ENCODE data around the gene RIMBP2.

Gene RIMBP2

DNA sequence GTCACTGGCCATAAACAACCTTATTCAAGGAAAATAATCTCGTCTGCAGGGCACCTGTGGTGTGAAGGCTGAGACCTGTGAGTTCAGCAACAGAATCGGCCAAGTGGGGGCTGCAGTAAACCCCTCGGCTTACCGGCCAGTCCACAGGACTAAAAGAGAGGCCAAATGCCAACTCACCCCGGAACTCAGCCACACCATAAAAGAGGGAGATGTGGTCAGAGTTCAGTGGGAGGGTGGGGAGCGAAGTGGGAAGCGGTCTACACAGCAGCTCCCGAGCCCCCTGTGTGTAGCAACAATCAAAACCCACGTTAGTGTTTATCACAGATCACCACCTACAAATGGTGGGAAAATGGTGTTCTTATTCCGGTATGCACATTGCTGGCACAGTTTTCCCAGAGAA, 225.4 kb downstream of the RIMBP2 start:
- DNase-seq (ENCODE audit: low spot score) (no peak), FAIRE-seq (no peak)

DNA sequence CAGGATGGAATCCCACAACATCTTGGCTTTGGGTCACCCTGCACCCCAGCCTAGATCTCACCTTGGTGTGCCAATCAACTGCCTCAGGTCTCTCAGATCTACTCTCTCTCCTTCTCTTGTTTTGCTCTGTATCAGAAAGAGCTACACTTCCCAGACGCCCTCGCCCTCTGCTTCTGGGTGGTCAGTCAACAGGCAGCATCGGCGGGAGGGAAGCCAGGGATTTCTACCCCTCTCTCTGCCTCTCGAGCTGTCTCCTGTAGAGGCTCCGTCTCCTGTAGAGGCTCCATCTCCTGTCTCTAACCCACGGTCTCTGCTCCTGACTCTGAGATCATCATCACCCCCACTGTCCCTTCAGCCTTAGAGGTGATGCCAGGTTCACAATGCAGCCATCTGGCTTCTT, 226.8 kb downstream of the RIMBP2 start:
- FAIRE-seq (no peak), DNase-seq (ENCODE audit: low spot score) (no peak)

DNA sequence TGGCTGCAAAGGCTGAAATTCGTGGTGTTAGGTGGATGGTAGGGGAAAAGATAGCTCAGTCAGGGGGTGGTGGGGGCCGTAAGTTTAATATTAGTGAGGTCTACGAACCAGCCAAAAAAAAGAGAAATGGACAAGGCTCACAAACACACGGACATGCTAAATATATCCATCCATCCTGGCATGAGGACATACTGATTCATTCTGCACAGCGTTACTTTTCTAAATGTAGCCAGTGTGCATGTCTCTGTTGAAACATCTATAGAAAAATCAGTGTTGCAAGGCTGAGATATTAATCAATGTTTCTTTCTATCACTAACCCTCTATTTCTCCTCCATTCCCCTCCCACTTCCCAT, 227.8 kb downstream of the RIMBP2 start:
- no peak for DNase-seq (ENCODE audit: low spot score)
- no peak for FAIRE-seq

DNA sequence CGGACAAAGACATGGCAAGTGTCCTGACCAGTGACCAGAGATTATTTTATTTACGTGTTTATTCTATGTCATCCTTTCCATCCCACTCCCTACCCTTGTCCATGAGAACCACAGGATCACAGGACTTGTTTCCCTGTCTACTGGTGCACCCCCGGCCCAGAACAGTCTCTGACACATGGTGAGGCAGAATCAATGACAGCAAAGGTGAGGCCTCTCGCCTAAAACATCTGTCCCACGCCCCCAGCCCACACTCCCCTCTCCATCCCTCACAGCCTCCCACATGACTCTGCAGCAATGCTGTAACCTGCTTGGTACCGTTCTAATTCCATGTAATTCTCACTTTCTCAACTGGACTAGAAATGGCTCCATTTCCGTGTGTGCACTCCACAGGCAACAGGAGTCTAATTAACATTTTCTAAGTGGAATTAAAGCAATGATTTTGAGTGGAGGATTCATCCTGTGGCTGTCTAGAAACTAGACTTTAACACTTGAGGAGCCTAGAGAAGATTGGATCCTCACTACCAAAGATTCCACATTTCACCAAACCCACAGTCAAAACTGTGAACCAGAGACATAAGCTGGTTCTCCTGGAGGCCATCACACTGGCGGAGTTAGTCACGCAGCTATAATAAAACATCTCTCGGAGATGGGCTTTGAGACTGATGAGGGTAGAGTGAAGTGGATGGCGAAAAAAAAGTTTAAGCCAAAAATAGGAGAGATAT, 228.3 kb downstream of the RIMBP2 start:
- FAIRE-seq (no peak), DNase-seq (ENCODE audit: low spot score) (no peak)

DNA sequence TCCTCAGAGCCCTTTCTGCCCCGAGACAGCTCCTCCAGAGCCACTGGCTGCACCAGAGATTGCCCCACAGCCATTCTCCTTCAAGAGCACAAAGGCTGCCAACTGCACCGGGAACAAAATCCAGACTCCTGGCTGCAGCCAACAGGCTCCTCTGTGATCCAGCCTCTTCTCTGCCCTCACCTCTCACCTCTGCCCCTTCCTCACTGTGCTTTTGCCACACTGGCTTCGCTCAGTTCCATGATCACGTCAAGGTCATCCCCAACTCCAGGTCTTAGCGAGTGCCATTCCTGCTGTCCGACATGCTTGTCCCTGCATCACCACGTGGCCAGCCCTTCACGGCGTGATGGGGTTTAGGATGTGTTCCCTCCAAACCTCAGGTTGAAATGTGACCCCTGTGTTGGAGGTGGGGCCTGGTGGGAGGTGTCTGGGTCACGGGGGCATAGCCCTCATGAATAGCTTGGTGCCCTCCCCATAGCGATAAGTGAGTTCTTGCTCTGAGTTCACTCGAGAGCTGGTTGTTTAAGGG, 229.1 kb downstream of the RIMBP2 start:
- DNase-seq (ENCODE audit: low spot score) = no peak
- no peak for FAIRE-seq

DNA sequence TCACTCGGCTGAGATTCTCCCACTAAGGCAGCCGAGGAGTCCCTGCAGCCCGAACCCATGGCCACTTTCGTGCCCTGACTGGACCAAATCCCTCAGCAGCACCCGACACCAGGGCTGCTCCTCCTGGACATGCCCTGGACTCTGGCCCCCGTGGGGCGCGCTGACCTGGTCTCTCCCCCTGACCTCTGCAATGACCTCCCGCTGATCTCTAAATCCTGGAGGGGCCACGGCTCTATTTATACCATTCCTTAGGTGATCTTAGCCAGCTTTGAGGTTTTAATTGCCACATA, 230.0 kb downstream of the RIMBP2 start:
- DNase-seq (ENCODE audit: low spot score) (no peak), FAIRE-seq (no peak)

DNA sequence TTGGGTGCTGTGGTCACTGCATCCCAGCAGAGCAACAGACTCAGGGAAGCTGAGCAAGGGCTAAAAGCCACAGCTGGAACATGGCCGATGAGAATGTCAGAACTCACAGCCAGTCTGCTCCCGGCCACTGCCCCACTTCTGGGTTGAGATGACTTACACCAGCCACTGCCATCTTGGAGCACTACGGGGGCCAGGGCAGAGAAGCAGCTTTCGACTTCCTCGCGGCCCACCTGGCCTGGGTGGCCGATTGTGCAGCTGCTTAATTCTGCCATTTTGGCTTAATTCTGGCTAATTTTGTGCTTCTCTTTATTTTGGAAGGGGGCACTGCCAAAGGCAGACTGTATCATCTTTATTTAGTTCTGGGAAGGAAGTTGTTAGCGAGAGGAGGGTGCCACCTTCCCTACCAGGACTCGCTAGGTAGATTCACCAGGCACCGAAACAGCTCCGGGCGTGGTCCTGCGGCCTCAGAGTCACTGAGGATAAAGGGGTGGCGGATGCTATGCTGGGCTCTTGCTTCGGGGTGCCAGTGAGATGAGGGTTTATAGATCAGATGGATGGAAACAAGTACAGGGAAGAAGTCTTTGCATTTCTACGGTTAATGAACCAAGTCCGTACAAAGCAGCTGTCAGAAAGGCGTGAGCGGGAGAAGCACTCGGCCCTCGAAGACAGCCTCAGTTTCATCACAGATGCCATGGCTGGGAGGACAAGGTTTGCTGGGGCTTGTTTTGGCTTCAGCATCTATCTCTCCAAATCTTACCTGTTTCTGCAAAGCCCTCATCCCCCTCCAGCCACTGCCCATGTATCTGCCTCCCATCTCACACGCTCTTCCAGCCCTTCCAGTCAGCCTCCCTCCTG, 230.6 kb downstream of the RIMBP2 start:
- no peak for DNase-seq (ENCODE audit: low spot score)
- no peak for FAIRE-seq

DNA sequence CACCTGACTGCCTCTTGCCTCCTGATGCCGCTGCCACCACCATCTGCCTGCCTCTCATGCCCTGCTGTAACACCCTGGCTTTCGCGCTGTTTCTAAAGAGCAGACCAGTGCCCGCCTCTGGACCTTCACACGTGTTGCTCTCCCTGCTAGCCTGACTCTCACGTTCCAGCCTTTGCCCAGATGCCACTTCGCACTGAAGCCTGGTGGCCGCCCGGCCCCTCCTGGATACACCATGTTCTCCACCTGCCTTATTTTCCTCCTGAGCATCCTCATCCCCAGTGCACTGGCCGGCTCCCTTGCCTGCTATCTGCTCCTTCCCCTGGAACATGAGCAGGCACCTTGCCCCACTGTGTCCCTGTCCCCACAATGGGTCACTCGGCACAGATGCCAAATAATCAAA, 231.9 kb downstream of the RIMBP2 start:
- DNase-seq (ENCODE audit: low spot score) (no peak), FAIRE-seq (no peak)

DNA sequence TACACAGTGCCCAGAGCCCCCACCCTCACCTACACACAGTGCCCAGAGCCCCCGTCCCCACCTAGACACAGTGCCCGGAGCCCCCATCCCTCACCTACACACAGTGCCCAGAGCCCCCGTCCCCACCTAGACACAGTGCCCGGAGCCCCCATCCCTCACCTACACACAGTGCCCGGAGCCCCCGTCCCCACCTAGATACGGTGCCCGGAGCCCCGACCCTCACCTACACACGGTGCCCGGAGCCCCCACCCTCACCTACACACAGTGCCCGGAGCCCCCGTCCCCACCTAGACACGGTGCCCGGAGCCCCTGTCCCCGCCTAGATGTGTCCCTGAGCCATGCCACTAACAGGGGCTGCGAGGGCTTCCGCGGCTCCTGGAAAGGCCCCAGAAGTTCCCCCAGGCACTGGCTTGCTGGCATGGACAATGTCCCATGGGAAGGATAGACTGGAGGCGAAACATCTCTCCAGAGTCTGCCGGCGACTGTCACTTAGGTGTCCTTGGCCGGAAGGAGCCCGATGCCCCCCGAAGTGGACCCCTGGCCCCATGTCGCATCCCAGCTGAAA, 232.4 kb downstream of the RIMBP2 start:
- no peak for DNase-seq (ENCODE audit: low spot score)
- FAIRE-seq = no peak

DNA sequence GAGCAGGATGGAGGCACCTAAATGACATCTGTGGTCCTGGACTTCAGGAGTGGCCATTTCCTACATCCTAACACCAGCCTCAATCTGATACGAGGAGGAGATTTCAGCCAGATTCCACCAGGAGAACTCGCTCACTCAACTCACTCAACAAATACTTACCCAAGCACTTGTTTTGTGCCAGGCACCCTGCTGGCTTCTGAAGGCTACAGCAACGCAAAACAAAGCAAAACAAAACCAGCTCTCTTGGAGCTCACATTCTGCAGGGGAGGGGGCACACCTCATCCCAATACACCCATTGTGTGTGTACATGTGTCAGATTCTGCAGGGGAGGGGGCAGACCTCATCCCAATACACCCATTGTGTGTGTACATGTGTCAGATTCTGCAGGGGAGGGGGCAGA, 233.7 kb downstream of the RIMBP2 start:
- FAIRE-seq (no peak), DNase-seq (ENCODE audit: low spot score) (no peak)

DNA sequence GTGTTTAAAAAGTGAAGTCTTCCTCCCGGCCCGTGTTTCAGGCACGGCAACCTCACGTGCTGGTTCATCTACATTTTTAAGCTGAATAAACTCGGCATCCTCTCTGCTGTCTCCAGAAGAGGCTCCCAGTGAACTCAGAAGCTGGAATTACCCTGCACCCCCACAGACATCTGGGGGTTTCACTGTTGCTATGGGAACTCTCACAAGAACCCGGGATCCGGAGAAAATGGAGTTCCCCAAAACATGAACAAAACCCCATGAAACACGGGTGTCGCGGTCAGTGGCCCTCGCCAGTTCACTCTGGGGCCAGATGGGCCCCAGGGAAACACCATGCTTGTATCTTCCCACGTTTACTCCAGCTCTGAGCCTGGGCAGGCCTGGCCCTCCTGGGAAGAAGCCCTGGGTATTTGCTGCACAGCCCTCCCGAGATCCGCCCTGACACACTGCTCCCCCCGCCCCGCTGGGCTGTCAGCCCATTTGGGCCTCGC, 234.7 kb downstream of the RIMBP2 start:
- no peak for DNase-seq (ENCODE audit: low spot score)

DNA sequence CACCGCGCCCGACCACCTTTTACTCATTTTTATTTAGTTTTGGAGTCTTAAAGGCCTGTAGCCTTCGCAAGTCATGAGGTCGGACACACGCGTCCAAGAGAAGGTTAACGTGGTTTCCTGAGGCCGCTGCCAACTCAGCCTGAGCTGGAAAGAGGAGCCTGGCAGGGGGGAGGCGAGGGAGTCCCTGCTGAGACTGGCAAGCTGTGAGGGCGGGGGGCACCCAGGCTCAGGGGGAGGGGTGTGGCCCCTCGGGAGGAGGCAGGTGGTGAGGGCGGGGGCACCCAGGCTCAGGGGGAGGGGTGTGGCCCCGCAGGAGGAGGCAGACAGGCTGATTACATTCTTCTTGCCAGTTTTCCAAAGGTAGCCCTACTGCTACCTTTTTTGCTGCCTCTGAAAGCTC, 235.2 kb downstream of the RIMBP2 start:
- FAIRE-seq = no peak

More for the DNA sequence above, 234.7 kb downstream of the RIMBP2 start:
- no peak for FAIRE-seq

DNA sequence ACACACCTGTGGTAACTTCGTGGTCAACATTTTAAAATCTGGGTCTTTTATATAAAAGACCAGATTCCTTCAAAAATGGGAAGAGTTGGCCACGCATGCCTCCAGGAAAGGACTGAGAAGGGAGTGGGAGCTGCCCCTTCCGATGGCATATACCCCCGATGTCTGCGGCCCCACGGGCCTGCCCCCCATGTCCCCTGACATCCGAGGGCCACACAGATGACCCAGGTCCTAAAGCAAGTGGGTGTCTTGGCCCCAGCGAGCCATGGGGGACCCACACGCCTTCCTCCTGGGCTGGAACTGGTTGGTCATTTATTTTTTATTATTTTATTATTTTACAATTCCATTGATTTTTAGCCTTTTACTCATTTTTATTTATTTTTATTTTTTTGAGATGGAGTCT, 235.9 kb downstream of the RIMBP2 start:
- FAIRE-seq = no peak

More for the DNA sequence above, 235.2 kb downstream of the RIMBP2 start:
- DNase-seq (ENCODE audit: low spot score) = no peak

DNA sequence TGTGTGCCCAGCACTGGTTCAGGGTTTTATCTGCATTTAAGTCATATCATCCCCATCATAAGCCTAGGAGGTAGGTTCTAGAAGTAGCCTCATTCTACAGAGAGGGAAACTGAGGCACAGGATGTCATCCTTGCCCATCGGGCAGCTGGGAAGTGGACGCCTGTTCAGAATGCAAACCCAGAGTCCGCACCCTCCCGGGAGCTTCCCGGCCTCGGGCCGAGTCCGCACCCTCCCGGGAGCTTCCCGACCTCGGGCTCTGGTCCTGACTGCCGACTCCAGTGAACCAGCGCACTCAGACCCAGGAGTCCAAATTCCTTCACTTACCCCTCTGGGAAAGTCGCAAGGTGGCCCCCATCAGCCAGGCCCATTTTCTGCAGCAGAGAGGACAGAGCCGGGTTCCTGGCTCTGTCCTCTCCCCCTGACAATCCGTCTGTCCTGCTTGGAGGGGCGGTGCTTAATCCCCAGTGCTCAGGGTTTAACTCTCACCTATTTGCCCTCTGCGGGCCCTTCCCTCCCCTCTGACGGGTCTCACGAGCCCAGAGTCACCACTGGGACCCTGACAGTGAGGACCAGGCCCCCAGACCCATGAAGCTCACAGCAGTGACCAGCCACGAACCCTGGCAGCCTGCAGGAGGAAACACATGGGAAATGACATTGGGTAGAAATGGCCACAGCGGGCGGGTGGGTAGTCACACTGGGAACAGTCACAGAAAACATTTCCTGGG, 236.5 kb downstream of the RIMBP2 start:
- DNase-seq (ENCODE audit: low spot score) = no peak

More for the DNA sequence above, 235.9 kb downstream of the RIMBP2 start:
- DNase-seq (ENCODE audit: low spot score) = no peak

DNA sequence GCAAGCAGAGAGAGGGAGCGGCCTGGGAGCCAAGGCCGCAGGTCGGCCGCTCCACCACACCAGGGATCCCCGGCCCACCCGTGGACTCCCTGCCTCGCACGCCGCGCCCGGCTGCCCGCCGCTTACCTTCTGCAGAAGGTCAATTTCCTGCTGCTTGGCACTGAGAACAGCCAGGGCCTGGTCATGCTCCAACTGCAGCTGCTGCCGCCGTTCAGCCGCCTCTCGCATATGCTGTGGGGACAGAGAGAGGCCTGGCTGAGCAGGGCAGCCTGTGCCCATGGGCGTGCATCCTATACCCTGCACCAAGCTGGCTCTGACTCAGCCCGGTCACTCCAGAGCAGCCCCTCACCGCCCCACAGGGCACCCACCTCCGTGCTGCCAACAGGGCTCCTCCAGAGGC, 237.3 kb downstream of the RIMBP2 start:
- no peak for FAIRE-seq

More for the DNA sequence above, 236.5 kb downstream of the RIMBP2 start:
- no peak for FAIRE-seq

DNA sequence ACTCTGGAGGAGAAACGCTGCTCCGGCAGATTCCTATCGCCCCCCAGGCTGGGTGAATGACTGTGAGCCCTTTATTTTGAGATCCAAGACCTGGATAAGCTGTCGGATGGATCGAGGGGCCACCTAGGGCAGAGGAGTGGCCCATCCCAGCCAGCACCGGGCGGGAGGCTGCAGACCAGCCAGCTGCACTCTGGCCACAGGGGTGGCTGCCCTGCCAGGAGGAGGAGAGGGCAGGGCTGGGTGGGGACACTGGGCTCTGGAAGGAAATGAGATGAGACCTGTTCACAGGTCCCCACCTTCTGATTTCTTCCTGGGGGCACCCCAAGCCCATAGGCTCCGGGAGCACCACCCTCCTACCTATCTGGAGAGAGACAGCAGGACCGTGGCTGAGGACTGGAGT, 238.4 kb downstream of the RIMBP2 start:
- FAIRE-seq (no peak), DNase-seq (ENCODE audit: low spot score) (no peak)

More for the DNA sequence above, 237.3 kb downstream of the RIMBP2 start:
- DNase-seq (ENCODE audit: low spot score) = no peak

DNA sequence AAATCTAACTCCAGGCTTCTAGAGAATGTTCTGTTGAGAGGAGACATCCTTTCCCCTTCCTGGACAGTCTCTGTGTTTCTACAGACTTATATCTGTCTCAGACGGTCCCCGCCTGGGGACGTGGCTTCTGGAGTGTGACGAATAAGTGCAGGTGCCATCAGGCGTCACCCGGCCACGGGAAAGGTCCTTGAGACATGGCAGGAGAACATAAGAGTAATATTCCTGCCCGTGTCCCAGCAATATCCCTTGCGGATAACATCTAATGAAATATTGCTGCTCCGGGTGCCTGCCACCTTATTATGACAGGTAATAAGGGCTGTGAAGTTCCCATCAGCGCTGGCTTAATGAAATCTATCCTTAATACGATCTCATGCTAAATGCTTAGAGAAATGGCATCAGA, 238.8 kb downstream of the RIMBP2 start:
- DNase-seq (ENCODE audit: low spot score) (no peak), FAIRE-seq (no peak)

DNA sequence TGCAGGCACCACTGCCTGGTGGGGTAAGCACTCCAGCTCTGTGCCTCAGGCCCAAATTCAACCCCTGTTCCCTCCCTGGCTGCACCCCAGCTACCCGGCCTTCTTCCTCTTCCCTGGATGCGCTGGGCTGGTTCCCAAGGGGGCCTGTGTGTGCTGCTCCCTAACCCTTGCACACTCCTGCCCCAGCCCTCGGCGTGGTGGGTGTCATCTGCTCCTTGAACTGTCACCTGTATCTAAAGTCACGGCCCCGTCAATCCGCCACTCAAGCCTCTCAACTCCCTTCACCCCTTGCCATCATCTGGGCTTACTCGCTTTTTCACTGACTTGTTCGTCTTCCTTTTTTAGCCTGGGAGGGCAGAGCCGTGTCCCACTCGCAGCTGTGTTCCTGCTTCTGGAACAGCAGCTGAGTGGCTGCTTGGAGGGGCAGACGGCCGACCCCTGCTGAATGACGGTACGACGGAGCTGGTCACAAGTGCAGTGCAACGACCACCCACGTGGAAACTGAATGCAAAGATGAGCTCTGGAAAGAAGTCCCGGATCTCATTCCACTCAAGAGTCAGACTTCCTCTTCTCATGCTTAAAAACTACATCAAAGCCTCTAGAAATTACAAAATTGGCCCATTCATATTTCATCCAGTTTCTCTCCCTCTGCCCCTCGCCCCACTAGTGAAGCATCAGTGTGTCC, 239.5 kb downstream of the RIMBP2 start:
- no peak for FAIRE-seq
- no peak for DNase-seq (ENCODE audit: low spot score)

DNA sequence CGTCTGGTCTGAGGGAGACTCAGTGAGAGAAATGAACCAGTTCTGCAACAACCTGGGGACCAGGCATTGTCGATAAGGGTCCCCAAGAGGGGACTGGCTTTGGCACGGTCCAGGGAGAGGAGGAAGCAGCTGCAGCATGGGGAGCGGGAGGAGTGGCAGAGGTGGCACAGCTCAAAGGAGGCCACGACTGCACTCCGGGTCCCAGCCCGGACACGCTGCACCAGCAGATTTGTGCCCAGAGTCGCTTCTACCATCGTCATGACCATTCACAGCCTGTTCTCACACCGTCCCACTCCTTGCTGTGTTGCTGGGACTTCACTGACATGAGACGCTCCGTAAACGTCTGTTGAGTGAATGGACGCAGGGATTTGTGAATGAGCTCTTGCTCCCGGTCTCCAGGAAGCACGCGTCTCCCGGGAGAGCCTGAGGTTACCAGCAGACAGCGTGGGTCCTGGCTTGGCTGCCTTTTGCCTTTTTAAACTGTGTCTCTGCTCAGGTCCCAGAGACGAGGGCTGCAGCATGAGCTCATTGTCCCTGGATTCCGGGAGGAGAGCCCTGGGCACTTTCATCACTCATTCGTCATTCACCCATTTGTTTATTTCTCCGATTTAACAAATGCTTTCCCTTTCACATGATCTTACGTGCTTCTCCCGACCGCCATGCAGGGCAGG, 241.4 kb downstream of the RIMBP2 start:
- FAIRE-seq = no peak
- no peak for DNase-seq (ENCODE audit: low spot score)

DNA sequence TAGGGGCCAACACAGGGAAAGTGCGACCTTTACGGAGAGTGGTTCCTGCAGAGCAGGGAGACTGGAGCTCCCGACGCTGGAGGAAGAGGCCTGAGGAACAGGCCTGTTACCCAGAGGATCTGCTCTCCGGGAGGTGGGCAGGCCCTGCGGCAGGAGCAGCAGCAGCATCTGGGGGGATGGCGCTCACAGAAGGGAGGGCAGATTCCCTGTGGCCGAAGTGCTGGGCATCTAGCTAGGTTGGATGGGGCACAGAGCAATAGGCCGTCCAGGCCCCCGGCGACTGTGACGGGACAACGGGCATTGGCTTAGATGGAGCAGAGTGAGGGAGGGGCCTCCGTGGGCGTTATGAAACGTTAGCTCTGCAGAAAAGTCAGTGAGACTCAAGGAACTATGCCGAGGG, 242.8 kb downstream of the RIMBP2 start:
- FAIRE-seq = no peak

More for the DNA sequence above, 242.8 kb downstream of the RIMBP2 start:
- no peak for DNase-seq (ENCODE audit: low spot score)
